H9 (cell line): ENCODE results near the gene KIF21A. TPM values are rescaled to one million over a fixed set of nuclear protein-coding genes. Genes with fewer than 3 reads are reported as not detected.

ENCODE experiments used
- DNase-seq: peaks from one replicate; pipeline ENCODE4 v3.0.0-alpha.2; 2017
- H2AFZ ChIP-seq: one replicate; pipeline ENCODE4 v1.6.1; 2013; ENCODE audit warnings: mild to moderate bottlenecking, low read length, control low read depth, moderate library complexity
- H2AK5ac ChIP-seq: 2 replicates; pipeline ENCODE4 v1.6.1; 2013; ENCODE audit warnings: low read length, control low read depth, mixed read lengths; ENCODE audit not compliant: insufficient read length
- H2BK120ac ChIP-seq: one replicate; pipeline ENCODE4 v1.6.1; 2013; ENCODE audit warnings: low read depth, mild to moderate bottlenecking, low read length, control low read depth, inconsistent platforms; ENCODE audit not compliant: poor library complexity, severe bottlenecking
- H2BK12ac ChIP-seq: 2 replicates; pipeline ENCODE4 v1.6.1; 2013; ENCODE audit warnings: low read length, control low read depth, mixed read lengths, low read depth; ENCODE audit not compliant: insufficient read length
- H2BK15ac ChIP-seq: 2 replicates; pipeline ENCODE4 v1.6.1; 2013; ENCODE audit warnings: low read depth, low read length, control low read depth
- H2BK20ac ChIP-seq: one replicate; pipeline ENCODE4 v1.6.1; 2013; ENCODE audit warnings: low read depth, mild to moderate bottlenecking, low read length, control low read depth, inconsistent platforms; ENCODE audit not compliant: poor library complexity, severe bottlenecking
- H2BK5ac ChIP-seq: 2 replicates; pipeline ENCODE4 v1.6.1; 2013; ENCODE audit warnings: low read length, control low read depth, mixed read lengths; ENCODE audit not compliant: insufficient read length
- H3K14ac ChIP-seq: 2 replicates; pipeline ENCODE4 v1.6.1; 2013; ENCODE audit warnings: low read length, control low read depth; ENCODE audit not compliant: insufficient read depth
- H3K18ac ChIP-seq: 2 replicates; pipeline ENCODE4 v1.6.1; 2013; ENCODE audit warnings: low read depth, mild to moderate bottlenecking, mixed read lengths, low read length, control low read depth; ENCODE audit not compliant: insufficient read length
- H3K23ac ChIP-seq: 2 replicates; pipeline ENCODE4 v1.6.1; 2013; ENCODE audit warnings: low read length, control low read depth, mixed read lengths, low read depth; ENCODE audit not compliant: insufficient read length
- H3K23me2 ChIP-seq: 2 replicates; pipeline ENCODE4 v1.6.1; 2013; ENCODE audit warnings: low read depth, mild to moderate bottlenecking, mixed read lengths, low read length, control low read depth; ENCODE audit not compliant: insufficient read length, poor library complexity, severe bottlenecking
- H3K27ac ChIP-seq: 2 replicates; pipeline ENCODE4 v1.5.1; 2013; ENCODE audit warnings: low read length, control low read depth, mixed read lengths, low read depth; ENCODE audit not compliant: insufficient read length
- H3K27me3 ChIP-seq: 2 replicates; pipeline ENCODE4 v1.6.1; 2013; ENCODE audit warnings: low read length, control low read depth, inconsistent platforms; ENCODE audit not compliant: insufficient read depth
- H3K4ac ChIP-seq: 2 replicates; pipeline ENCODE4 v1.6.1; 2013; ENCODE audit warnings: low read depth, mild to moderate bottlenecking, control low read depth, inconsistent platforms, low read length, moderate library complexity
- H3K4me1 ChIP-seq: 2 replicates; pipeline ENCODE4 v1.6.1; 2013; ENCODE audit warnings: low read length, control low read depth, inconsistent platforms; ENCODE audit not compliant: insufficient read depth
- H3K4me2 ChIP-seq: 2 replicates; pipeline ENCODE4 v1.6.1; 2013; ENCODE audit warnings: low read length, control low read depth, mixed read lengths; ENCODE audit not compliant: insufficient read length, insufficient read depth
- H3K56ac ChIP-seq: 2 replicates; pipeline ENCODE4 v1.6.1; 2013; ENCODE audit warnings: low read depth, mild to moderate bottlenecking, mixed read lengths, low read length, control low read depth; ENCODE audit not compliant: insufficient read length
- H3K79me1 ChIP-seq: 2 replicates; pipeline ENCODE4 v1.6.1; 2013; ENCODE audit warnings: low read depth, mild to moderate bottlenecking, moderate library complexity, low read length, control low read depth, inconsistent platforms; ENCODE audit not compliant: insufficient read depth, poor library complexity, severe bottlenecking
- H3K79me2 ChIP-seq: 2 replicates; pipeline ENCODE4 v1.6.1; 2013; ENCODE audit warnings: low read length, control low read depth, inconsistent platforms; ENCODE audit not compliant: insufficient read depth
- H3K9ac ChIP-seq: 2 replicates; pipeline ENCODE4 v1.6.1; 2013; ENCODE audit warnings: low read length, control low read depth, mixed read lengths; ENCODE audit not compliant: insufficient read length; ENCODE audit errors: extremely low read depth
- H3K9me3 ChIP-seq: one replicate; pipeline ENCODE4 v1.6.1; 2013; ENCODE audit warnings: low read depth, low read length, inconsistent platforms; ENCODE audit not compliant: control insufficient read depth
- H3T11ph ChIP-seq: one replicate; pipeline ENCODE4 v1.6.1; 2013; ENCODE audit warnings: mild to moderate bottlenecking, low read length, control low read depth, inconsistent platforms
- H4K20me1 ChIP-seq: one replicate; pipeline ENCODE4 v1.6.1; 2013; ENCODE audit not compliant: control insufficient read depth, insufficient read length, insufficient read depth
- H4K5ac ChIP-seq: 2 replicates; pipeline ENCODE4 v1.6.1; 2013; ENCODE audit warnings: low read depth, mild to moderate bottlenecking, mixed read lengths, low read length, control low read depth; ENCODE audit not compliant: insufficient read length
- H4K8ac ChIP-seq: replicated peaks from 2 replicates; pipeline ENCODE4 v1.6.1; 2013; ENCODE audit warnings: low read length, control low read depth, mixed read lengths, low read depth; ENCODE audit not compliant: insufficient read length
- H4K91ac ChIP-seq: 2 replicates; pipeline ENCODE4 v1.6.1; 2013; ENCODE audit warnings: low read depth, mild to moderate bottlenecking, moderate library complexity, mixed read lengths, low read length, control low read depth; ENCODE audit not compliant: insufficient read length
- H3K27ac Mint-ChIP-seq, 3 experiments: 2 replicates in 2 of 3; 3 replicates in 1 of 3; pipeline ENCODE4 v1.8.0; 2020 to 2021; ENCODE audit warnings: mixed read lengths in 3 of 3, mild to moderate bottlenecking in 1 of 3, moderate library complexity in 1 of 3
- H3K27me3 Mint-ChIP-seq: 2 replicates; pipeline ENCODE4 v1.8.0; 2021; ENCODE audit warnings: low read depth, mild to moderate bottlenecking, moderate library complexity, mixed read lengths
- H3K36me3 Mint-ChIP-seq, 3 experiments: 2 replicates in 2 of 3; 3 replicates in 1 of 3; pipeline ENCODE4 v1.8.0; 2020 to 2021; ENCODE audit warnings: low read depth in 3 of 3, mixed read lengths in 3 of 3; ENCODE audit not compliant: insufficient read depth in 1 of 3
- H3K4me1 Mint-ChIP-seq, 2 experiments: 2 replicates each; pipeline ENCODE4 v1.8.0; 2020; ENCODE audit warnings: mixed read lengths in 2 of 2
- H3K4me3 Mint-ChIP-seq, 2 experiments: 2 replicates in 1 of 2; 3 replicates in 1 of 2; pipeline ENCODE4 v1.8.0; 2020 to 2021; ENCODE audit warnings: mild to moderate bottlenecking in 2 of 2, mixed read lengths in 2 of 2, moderate library complexity in 1 of 2
- H3K9me3 Mint-ChIP-seq, 2 experiments: 2 replicates in 1 of 2; 3 replicates in 1 of 2; pipeline ENCODE4 v1.8.0; 2020; ENCODE audit warnings: mild to moderate bottlenecking in 2 of 2, mixed read lengths in 2 of 2, moderate library complexity in 1 of 2
- WGBS: extraction: QIAGEN DNeasy Blood & Tissue Kit; methylation state at CpG from one replicate; pipeline ENCODE4 v1.1.7; 2013; ENCODE audit warnings: missing lambda C conversion rate, low lambda C conversion rate, mixed read lengths; ENCODE audit not compliant: insufficient read length; ENCODE audit errors: extremely low coverage; 5-methylcytosine and 5-hydroxymethylcytosine counted together
- total RNA-seq: library from RNA; stranded (reverse); gene quantifications from 2 replicates; pipeline ENCODE4 v1.2.1, GENCODE V29; 2021
- TF ChIP-seq, protein P1 (sequence below): fragments of 200-600 bp; sonication (generic); conservative IDR thresholded peaks from 3 replicates; pipeline ENCODE4 v1.8.0; 2021; ENCODE audit warnings: antibody characterized with exemption, mild to moderate bottlenecking

The KIF21A gene
- total RNA-seq, 1 experiment from 2014 or later = 17.2 TPM

DNA sequence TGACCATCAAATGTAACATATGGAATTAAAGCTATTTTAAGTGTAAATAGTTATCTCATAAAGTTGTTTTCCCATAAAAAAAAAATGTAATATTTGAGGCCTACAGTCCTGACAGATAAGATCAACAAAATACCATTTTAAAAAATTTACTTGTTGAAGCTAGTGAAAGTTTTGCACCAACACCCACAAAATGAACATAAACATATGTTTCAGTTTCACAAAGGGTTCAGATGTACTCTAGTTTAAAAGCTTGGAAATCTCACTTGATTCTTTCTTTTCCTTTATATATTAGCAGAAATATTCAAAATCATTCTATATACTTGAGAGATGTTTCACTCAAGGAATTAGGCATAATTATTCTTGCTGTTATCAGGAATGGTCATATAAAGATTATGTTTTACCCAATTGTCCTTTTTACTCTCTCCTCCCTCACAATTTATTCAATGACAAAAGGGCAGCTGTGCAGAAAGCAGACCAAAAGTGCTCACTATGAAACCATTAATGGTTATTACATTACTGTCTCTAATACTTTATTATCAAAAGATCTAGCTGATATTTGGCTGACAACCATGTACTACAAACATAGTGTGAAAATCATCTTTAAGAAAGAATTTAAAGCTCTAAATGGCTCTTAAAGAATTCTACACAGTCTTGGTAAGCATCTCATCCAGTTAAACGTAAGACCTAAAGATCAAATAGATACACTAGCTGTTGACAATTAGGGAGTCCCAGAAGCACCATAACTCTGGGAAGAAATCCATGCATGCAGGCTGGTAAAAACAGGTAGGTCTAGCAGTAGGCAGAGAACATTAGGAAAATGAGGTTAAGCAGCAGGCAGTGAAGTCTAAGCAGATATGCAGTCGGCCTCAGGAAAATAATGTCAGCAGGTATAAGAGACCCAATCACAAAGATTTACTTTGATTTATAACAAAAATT is 28.8 kb downstream of the KIF21A start:
- no peak overlapping the region for H3K27ac ChIP-seq
- H3K4me2 ChIP-seq = no peak overlapping the region
- no peaks in the 10 kb centered on the region for H3K23me2 ChIP-seq
- H3K4me3 Mint-ChIP-seq = no peak overlapping the region
- H4K20me1 ChIP-seq = no peaks in the 10 kb centered on the region
- no peaks in the 10 kb centered on the region for H3K9me3 ChIP-seq
- no peak overlapping the region for H2BK5ac ChIP-seq
- H2BK15ac ChIP-seq = no peak overlapping the region
- H3K9ac ChIP-seq = no peak overlapping the region
- no peak overlapping the region for H2BK120ac ChIP-seq
- no peak for DNase-seq
- no peaks in the 10 kb centered on the region for H3K79me1 ChIP-seq
- H3T11ph ChIP-seq = no peak overlapping the region
- H2BK12ac ChIP-seq = no peak overlapping the region
- H3K4ac ChIP-seq = no peak overlapping the region
- no peaks in the 10 kb centered on the region for H3K9me3 Mint-ChIP-seq
- H2AK5ac ChIP-seq = no peak overlapping the region
- no peaks in the 10 kb centered on the region for H3K79me2 ChIP-seq
- H4K8ac ChIP-seq = no peak overlapping the region
- TF ChIP-seq, protein P1, sequence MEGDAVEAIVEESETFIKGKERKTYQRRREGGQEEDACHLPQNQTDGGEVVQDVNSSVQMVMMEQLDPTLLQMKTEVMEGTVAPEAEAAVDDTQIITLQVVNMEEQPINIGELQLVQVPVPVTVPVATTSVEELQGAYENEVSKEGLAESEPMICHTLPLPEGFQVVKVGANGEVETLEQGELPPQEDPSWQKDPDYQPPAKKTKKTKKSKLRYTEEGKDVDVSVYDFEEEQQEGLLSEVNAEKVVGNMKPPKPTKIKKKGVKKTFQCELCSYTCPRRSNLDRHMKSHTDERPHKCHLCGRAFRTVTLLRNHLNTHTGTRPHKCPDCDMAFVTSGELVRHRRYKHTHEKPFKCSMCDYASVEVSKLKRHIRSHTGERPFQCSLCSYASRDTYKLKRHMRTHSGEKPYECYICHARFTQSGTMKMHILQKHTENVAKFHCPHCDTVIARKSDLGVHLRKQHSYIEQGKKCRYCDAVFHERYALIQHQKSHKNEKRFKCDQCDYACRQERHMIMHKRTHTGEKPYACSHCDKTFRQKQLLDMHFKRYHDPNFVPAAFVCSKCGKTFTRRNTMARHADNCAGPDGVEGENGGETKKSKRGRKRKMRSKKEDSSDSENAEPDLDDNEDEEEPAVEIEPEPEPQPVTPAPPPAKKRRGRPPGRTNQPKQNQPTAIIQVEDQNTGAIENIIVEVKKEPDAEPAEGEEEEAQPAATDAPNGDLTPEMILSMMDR = no peak
- H3K23ac ChIP-seq = no peak overlapping the region
- H3K27me3 Mint-ChIP-seq = peaks cover 7% of the 10 kb centered on the region
- H3K27me3 ChIP-seq = no peaks in the 10 kb centered on the region; the same call in 1 of the 2 replicates
- no peaks in the 10 kb centered on the region; a peak in 1 of 7 replicates for H3K36me3 Mint-ChIP-seq
- no peak overlapping the region for H4K91ac ChIP-seq
- H2BK20ac ChIP-seq = no peak overlapping the region
- H3K27ac Mint-ChIP-seq = no peak overlapping the region
- no peaks in the 10 kb centered on the region for H3K4me1 ChIP-seq
- H4K5ac ChIP-seq = no peak overlapping the region
- no peak overlapping the region for H3K56ac ChIP-seq
- no peak overlapping the region for H3K18ac ChIP-seq
- H2AFZ ChIP-seq = no peak overlapping the region
- WGBS = no CpG with 5 or more reads among the region's 2 CpGs
- H3K14ac ChIP-seq = no peak overlapping the region
- H3K4me1 Mint-ChIP-seq = peaks cover 6 to 22% of the 10 kb centered on the region in 2 experiments; a peak in 3 of 4 replicates
